ENCODE data around the gene PDE9A. TPM values are rescaled to one million over a fixed set of nuclear protein-coding genes. Genes with fewer than 3 reads are reported as not detected.

The PDE9A gene
- total RNA-seq, 2 donors from 2014 or later = 4.0 to 5.6 TPM

- intact Hi-C loops (cut with DNase I) = no loop called here
- peak; percentile 89 for DNase-seq (ENCODE audit: low spot score)
These were observed 742 bp upstream of the PDE9A start for GRCh38 chr21:42652527-42653230.

- DNase-seq (ENCODE audit: low spot score) = peak; percentile 70
- intact Hi-C loops (cut with DNase I) = no loop called here
These were observed 925 bp downstream of the PDE9A start for GRCh38 chr21:42654179-42654912.

GRCh38 chr21:42654913-42655795 lies 1.7 kb downstream of the PDE9A start:
- DNase-seq (ENCODE audit: low spot score) = no peak
- intact Hi-C loops (cut with DNase I) = no loop called here

GRCh38 chr21:42655796-42656770 lies 2.7 kb downstream of the PDE9A start:
- intact Hi-C loops (cut with DNase I) = no loop called here
- DNase-seq (ENCODE audit: low spot score) = no peak

- intact Hi-C loops (cut with DNase I) = no loop called here
- DNase-seq (ENCODE audit: low spot score) = no peak
These were observed 3.5 kb downstream of the PDE9A start for GRCh38 chr21:42656872-42657271.

- DNase-seq (ENCODE audit: low spot score) = no peak
- intact Hi-C loops (cut with DNase I) = no loop called here
These were observed 4.4 kb downstream of the PDE9A start for GRCh38 chr21:42657676-42658319.

GRCh38 chr21:42658320-42659105 lies 5.1 kb downstream of the PDE9A start:
- no peak for DNase-seq (ENCODE audit: low spot score)
- intact Hi-C loops (cut with DNase I) = no loop called here

- intact Hi-C loops (cut with DNase I) = no loop called here
These were observed 6.1 kb downstream of the PDE9A start for GRCh38 chr21:42659416-42660117.

GRCh38 chr21:42660118-42660470 lies 6.7 kb downstream of the PDE9A start:
- intact Hi-C loops (cut with DNase I) = no loop called here
- DNase-seq (ENCODE audit: low spot score) = no peak

More at GRCh38 chr21:42659416-42660117, 6.1 kb downstream of the PDE9A start:
- no peak for DNase-seq (ENCODE audit: low spot score)

- no peak for DNase-seq (ENCODE audit: low spot score)
- intact Hi-C loops (cut with DNase I) = no loop called here
These were observed 8.4 kb downstream of the PDE9A start for GRCh38 chr21:42661688-42662429.

GRCh38 chr21:42662430-42663199 lies 9.2 kb downstream of the PDE9A start:
- no peak for DNase-seq (ENCODE audit: low spot score)
- intact Hi-C loops (cut with DNase I) = no loop called here

- intact Hi-C loops (cut with DNase I) = no loop called here
- no peak for DNase-seq (ENCODE audit: low spot score)
These were observed 9.9 kb downstream of the PDE9A start for GRCh38 chr21:42663200-42663750.

- intact Hi-C loops (cut with DNase I) = no loop called here
- no peak for DNase-seq (ENCODE audit: low spot score)
These were observed 10.6 kb downstream of the PDE9A start for GRCh38 chr21:42663860-42664535.

GRCh38 chr21:42664614-42665013 lies 11.2 kb downstream of the PDE9A start:
- intact Hi-C loops (cut with DNase I) = no loop called here
- no peak for DNase-seq (ENCODE audit: low spot score)

- intact Hi-C loops (cut with DNase I) = no loop called here
- DNase-seq (ENCODE audit: low spot score) = no peak
These were observed 11.6 kb downstream of the PDE9A start for GRCh38 chr21:42665026-42665425.

All from posterior vena cava (tissue), 2 donors.